CD4-positive, alpha-beta T cell treated with Interleukin-15 for 1 hour (primary cell): ENCODE results near the gene TRIM54.
"Not testable (repeated sequence)": the region's sequence is repeated elsewhere in the genome, so short reads cannot be mapped to it uniquely, and the experiment has no call there.

Experiments
- DNase-seq: peaks from one replicate; pipeline ENCODE4 v3.0.0-alpha.2; 2020

TRIM54 gene

GRCh38 chr2:27315122-27315521 lies 32.9 kb downstream of the TRIM54 start:
- DNase-seq: no peak

- no peak for DNase-seq
Observed at GRCh38 chr2:27316655-27317412, 34.6 kb downstream of the TRIM54 start.

- not testable (repeated sequence) for DNase-seq
Observed at GRCh38 chr2:27319839-27320238, 37.6 kb downstream of the TRIM54 start.

GRCh38 chr2:27320958-27321543 lies 38.8 kb downstream of the TRIM54 start:
- no peak for DNase-seq

- DNase-seq: no peak
Observed at GRCh38 chr2:27322301-27322765, 40.1 kb downstream of the TRIM54 start.

- peak; percentile 86 for DNase-seq
Observed at GRCh38 chr2:27322766-27323595, 40.8 kb downstream of the TRIM54 start, which contains the start of gene MPV17. Gene MPV17 (minus strand): TSS chr2:27323097. CDS start chr2:27322517, 580 bp downstream.

- no peak for DNase-seq
Observed at GRCh38 chr2:27323596-27324285, 41.5 kb downstream of the TRIM54 start.

- DNase-seq: no peak
Observed at GRCh38 chr2:27324720-27325119, 42.5 kb downstream of the TRIM54 start.

- no peak for DNase-seq
Observed at GRCh38 chr2:27335311-27335710, 53.1 kb downstream of the TRIM54 start.

- no peak for DNase-seq
Observed at GRCh38 chr2:27336173-27336572, 53.9 kb downstream of the TRIM54 start.

- no peak for DNase-seq
Observed at GRCh38 chr2:27347641-27348040, 65.4 kb downstream of the TRIM54 start.

GRCh38 chr2:27350106-27350693 lies 68.0 kb downstream of the TRIM54 start:
- no peak for DNase-seq

- no peak for DNase-seq
Observed at GRCh38 chr2:27351802-27352598, 69.8 kb downstream of the TRIM54 start.

- DNase-seq: not testable (repeated sequence)
Observed at GRCh38 chr2:27353386-27353761, 71.1 kb downstream of the TRIM54 start.

GRCh38 chr2:27353762-27354596 lies 71.8 kb downstream of the TRIM54 start:
- no peak for DNase-seq

- DNase-seq: no peak
Observed at GRCh38 chr2:27354597-27354927, 72.3 kb downstream of the TRIM54 start.

GRCh38 chr2:27356056-27356381 lies 73.8 kb downstream of the TRIM54 start:
- peak; percentile 53 for DNase-seq

- DNase-seq: peak; percentile 93
Observed at GRCh38 chr2:27356382-27357181, 74.4 kb downstream of the TRIM54 start, which contains the start of gene GTF3C2. Gene GTF3C2 (minus strand): TSS chr2:27356764. CDS start chr2:27343554, 13,210 bp downstream.
